Measurements from ENCODE around the gene LEUTX.

DNA sequence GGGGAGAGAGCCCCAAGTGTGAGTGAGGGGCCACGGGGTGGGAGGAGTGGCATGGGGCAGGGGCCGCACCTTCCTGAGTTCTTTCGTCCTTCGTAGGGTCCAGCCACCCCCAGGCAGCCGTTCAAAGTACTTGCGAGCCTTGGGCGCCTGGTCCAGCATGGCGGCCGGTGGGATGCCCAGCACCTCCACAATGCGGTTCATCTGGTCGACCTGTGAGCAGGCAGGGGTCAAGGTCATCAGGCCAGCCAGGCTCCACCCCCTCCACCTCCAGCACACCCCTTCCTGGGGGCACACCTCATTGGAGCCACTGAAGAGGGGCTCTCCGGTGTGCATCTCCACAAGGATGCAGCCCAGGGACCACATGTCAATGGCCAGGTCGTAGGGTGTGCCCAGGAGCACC, 48.6 kb downstream of the LEUTX start:
- TF ChIP-seq ZBTB7A (IDR thresholded peaks at IDR 0.05; ENCODE audit: low read depth) (no peak), EP300 (IDR thresholded peaks at IDR 0.05; ENCODE audit: borderline replicate concordance) (no peak), RAD21 (IDR thresholded peaks at IDR 0.05; ENCODE audit: low read depth) (no peak), EGR1 (IDR thresholded peaks at IDR 0.05) (no peak), CEBPB (IDR thresholded peaks at IDR 0.05) (no peak), TAF1 (IDR thresholded peaks at IDR 0.05; ENCODE audit: low read depth) (no peak), FOXM1 (IDR thresholded peaks at IDR 0.05; ENCODE audit: borderline replicate concordance, low read depth) (no peak), YY1 (IDR thresholded peaks at IDR 0.05; ENCODE audit: low read depth) (no peak), NFIC (IDR thresholded peaks at IDR 0.05) (no peak), TEAD4 (IDR thresholded peaks at IDR 0.05) (no peak)
- TF ChIP-seq, protein P1, sequence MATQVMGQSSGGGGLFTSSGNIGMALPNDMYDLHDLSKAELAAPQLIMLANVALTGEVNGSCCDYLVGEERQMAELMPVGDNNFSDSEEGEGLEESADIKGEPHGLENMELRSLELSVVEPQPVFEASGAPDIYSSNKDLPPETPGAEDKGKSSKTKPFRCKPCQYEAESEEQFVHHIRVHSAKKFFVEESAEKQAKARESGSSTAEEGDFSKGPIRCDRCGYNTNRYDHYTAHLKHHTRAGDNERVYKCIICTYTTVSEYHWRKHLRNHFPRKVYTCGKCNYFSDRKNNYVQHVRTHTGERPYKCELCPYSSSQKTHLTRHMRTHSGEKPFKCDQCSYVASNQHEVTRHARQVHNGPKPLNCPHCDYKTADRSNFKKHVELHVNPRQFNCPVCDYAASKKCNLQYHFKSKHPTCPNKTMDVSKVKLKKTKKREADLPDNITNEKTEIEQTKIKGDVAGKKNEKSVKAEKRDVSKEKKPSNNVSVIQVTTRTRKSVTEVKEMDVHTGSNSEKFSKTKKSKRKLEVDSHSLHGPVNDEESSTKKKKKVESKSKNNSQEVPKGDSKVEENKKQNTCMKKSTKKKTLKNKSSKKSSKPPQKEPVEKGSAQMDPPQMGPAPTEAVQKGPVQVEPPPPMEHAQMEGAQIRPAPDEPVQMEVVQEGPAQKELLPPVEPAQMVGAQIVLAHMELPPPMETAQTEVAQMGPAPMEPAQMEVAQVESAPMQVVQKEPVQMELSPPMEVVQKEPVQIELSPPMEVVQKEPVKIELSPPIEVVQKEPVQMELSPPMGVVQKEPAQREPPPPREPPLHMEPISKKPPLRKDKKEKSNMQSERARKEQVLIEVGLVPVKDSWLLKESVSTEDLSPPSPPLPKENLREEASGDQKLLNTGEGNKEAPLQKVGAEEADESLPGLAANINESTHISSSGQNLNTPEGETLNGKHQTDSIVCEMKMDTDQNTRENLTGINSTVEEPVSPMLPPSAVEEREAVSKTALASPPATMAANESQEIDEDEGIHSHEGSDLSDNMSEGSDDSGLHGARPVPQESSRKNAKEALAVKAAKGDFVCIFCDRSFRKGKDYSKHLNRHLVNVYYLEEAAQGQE (IDR thresholded peaks at IDR 0.05; ENCODE audit: low read depth) = no peak
- TF ChIP-seq, protein P2, sequence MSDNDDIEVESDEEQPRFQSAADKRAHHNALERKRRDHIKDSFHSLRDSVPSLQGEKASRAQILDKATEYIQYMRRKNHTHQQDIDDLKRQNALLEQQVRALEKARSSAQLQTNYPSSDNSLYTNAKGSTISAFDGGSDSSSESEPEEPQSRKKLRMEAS (IDR thresholded peaks at IDR 0.05) = no peak
- TF ChIP-seq, protein P3, sequence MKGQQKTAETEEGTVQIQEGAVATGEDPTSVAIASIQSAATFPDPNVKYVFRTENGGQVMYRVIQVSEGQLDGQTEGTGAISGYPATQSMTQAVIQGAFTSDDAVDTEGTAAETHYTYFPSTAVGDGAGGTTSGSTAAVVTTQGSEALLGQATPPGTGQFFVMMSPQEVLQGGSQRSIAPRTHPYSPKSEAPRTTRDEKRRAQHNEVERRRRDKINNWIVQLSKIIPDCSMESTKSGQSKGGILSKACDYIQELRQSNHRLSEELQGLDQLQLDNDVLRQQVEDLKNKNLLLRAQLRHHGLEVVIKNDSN (IDR thresholded peaks at IDR 0.05) = no peak
